Measurements from ENCODE around the gene ARHGEF26.

Gene ARHGEF26

DNA sequence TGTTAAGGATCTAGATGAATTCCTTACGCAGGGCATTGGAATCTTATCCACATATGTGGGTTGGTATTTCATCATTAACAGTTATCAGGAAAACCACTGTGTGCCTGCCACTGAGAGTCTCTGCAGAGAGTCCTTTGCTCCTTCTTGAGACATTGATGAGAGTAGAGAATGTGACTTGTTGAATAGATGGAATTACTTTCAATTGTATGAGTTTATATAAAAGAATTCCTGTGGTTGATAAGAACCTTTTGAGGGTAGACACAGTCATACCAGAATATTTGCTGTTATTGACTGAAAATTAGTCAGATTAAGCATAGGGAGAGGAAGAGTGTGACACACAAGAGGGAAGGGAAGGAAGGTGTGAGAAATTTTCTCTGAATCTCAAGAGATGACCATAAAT, 30.8 kb downstream of the ARHGEF26 start:
- Histone ChIP-seq H3K27me3 (ENCODE audit: insufficient read depth, low read length) (no peaks in the 10 kb centered on the region), H3F3A (ENCODE audit: insufficient read depth, low read length) (no peaks in the 10 kb centered on the region), H2AFZ (ENCODE audit: low read length) (no peak overlapping the region), H3K36me3 (ENCODE audit: insufficient read depth, low read length) (no peaks in the 10 kb centered on the region), H3K4me1 (ENCODE audit: insufficient read depth, low read length, severe bottlenecking) (no peaks in the 10 kb centered on the region), H3K9me2 (ENCODE audit: low read depth, low read length) (no peaks in the 10 kb centered on the region), H3K9me3 (ENCODE audit: low read length) (no peaks in the 10 kb centered on the region), H3K79me2 (ENCODE audit: insufficient read depth, low read length) (no peaks in the 10 kb centered on the region), H4K20me1 (ENCODE audit: insufficient read depth, low read length) (no peaks in the 10 kb centered on the region), H3K9ac (ENCODE audit: low read length) (no peak overlapping the region), H3K4me3 (ENCODE audit: low read depth, low read length, poor library complexity, severe bottlenecking) (no peak overlapping the region), H3K4me2 (ENCODE audit: low read length) (no peak overlapping the region), H3K27ac (ENCODE audit: low read depth, low read length, poor library complexity, severe bottlenecking) (no peak overlapping the region)
- TF ChIP-seq EZH2 (IDR thresholded peaks at IDR 0.05; ENCODE audit: borderline replicate concordance, low read length), result no peak
- TF ChIP-seq, protein P1, sequence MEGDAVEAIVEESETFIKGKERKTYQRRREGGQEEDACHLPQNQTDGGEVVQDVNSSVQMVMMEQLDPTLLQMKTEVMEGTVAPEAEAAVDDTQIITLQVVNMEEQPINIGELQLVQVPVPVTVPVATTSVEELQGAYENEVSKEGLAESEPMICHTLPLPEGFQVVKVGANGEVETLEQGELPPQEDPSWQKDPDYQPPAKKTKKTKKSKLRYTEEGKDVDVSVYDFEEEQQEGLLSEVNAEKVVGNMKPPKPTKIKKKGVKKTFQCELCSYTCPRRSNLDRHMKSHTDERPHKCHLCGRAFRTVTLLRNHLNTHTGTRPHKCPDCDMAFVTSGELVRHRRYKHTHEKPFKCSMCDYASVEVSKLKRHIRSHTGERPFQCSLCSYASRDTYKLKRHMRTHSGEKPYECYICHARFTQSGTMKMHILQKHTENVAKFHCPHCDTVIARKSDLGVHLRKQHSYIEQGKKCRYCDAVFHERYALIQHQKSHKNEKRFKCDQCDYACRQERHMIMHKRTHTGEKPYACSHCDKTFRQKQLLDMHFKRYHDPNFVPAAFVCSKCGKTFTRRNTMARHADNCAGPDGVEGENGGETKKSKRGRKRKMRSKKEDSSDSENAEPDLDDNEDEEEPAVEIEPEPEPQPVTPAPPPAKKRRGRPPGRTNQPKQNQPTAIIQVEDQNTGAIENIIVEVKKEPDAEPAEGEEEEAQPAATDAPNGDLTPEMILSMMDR (IDR thresholded peaks at IDR 0.05; ENCODE audit: low read length), result no peak

DNA sequence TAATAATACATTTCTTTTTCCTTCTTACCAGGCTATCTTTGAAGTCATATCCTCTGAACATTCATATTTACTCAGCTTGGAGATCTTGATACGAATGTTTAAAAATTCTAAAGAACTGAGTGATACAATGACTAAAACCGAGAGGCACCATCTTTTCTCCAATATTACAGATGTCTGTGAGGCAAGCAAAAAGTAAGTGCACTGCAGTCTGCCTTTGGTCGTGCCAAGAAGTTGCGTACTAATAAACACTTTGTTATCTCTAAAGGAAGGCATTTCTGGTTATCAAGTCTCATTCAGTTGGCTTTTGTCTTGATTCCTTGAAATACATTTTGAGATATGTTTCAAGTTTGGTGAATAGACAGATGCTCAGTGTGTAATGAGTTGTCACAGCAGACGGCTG, 31.6 kb downstream of the ARHGEF26 start:
- H3K27ac ChIP-seq (ENCODE audit: low read depth, low read length, poor library complexity, severe bottlenecking), result no peak overlapping the region
- H3K9me2 ChIP-seq (ENCODE audit: low read depth, low read length), result no peaks in the 10 kb centered on the region
- H3K4me1 ChIP-seq (ENCODE audit: insufficient read depth, low read length, severe bottlenecking), result no peaks in the 10 kb centered on the region
- no peaks in the 10 kb centered on the region for H3K79me2 ChIP-seq (ENCODE audit: insufficient read depth, low read length)
- H3K27me3 ChIP-seq (ENCODE audit: insufficient read depth, low read length), result no peaks in the 10 kb centered on the region
- no peak overlapping the region for H3K9ac ChIP-seq (ENCODE audit: low read length)
- H4K20me1 ChIP-seq (ENCODE audit: insufficient read depth, low read length), result no peaks in the 10 kb centered on the region
- H2AFZ ChIP-seq (ENCODE audit: low read length), result no peak overlapping the region
- no peaks in the 10 kb centered on the region for H3K36me3 ChIP-seq (ENCODE audit: insufficient read depth, low read length)
- H3K4me3 ChIP-seq (ENCODE audit: low read depth, low read length, poor library complexity, severe bottlenecking), result no peak overlapping the region
- no peak for TF ChIP-seq EZH2 (IDR thresholded peaks at IDR 0.05; ENCODE audit: borderline replicate concordance, low read length)
- TF ChIP-seq, protein P1 (IDR thresholded peaks at IDR 0.05; ENCODE audit: low read length), result no peak
- no peaks in the 10 kb centered on the region for H3F3A ChIP-seq (ENCODE audit: insufficient read depth, low read length)
- H3K4me2 ChIP-seq (ENCODE audit: low read length), result no peak overlapping the region
- no peaks in the 10 kb centered on the region for H3K9me3 ChIP-seq (ENCODE audit: low read length)

DNA sequence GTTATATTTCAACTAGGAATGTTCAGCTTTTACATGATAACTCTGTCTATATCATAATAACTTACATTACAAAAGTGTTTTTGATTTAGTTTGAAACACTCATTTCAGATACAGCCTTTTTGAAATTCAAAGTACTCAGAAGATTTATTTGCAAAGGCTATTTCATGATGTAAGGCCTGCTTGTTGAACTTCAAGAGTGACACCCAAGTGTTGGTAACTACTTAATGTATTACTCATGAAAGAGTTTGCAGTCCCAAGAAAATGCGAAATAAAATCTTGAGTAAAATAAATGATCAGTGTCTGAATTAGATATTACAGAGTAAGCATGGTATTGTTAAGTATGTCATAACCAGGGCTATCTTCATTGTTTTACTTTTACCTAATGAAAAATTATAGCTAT, 35.3 kb downstream of the ARHGEF26 start:
- H4K20me1 ChIP-seq (ENCODE audit: insufficient read depth, low read length), result no peaks in the 10 kb centered on the region
- no peaks in the 10 kb centered on the region for H3K79me2 ChIP-seq (ENCODE audit: insufficient read depth, low read length)
- no peak for TF ChIP-seq EZH2 (IDR thresholded peaks at IDR 0.05; ENCODE audit: borderline replicate concordance, low read length)
- TF ChIP-seq, protein P1 (IDR thresholded peaks at IDR 0.05; ENCODE audit: low read length), result no peak
- no peak overlapping the region for H3K27ac ChIP-seq (ENCODE audit: low read depth, low read length, poor library complexity, severe bottlenecking)
- H3K36me3 ChIP-seq (ENCODE audit: insufficient read depth, low read length), result no peaks in the 10 kb centered on the region
- no peaks in the 10 kb centered on the region for H3K9me2 ChIP-seq (ENCODE audit: low read depth, low read length)
- no peak overlapping the region for H3K4me2 ChIP-seq (ENCODE audit: low read length)
- H2AFZ ChIP-seq (ENCODE audit: low read length), result no peak overlapping the region
- H3K9ac ChIP-seq (ENCODE audit: low read length), result no peak overlapping the region
- H3F3A ChIP-seq (ENCODE audit: insufficient read depth, low read length), result no peaks in the 10 kb centered on the region
- H3K4me3 ChIP-seq (ENCODE audit: low read depth, low read length, poor library complexity, severe bottlenecking), result no peak overlapping the region
- no peaks in the 10 kb centered on the region for H3K9me3 ChIP-seq (ENCODE audit: low read length)
- no peaks in the 10 kb centered on the region for H3K4me1 ChIP-seq (ENCODE audit: insufficient read depth, low read length, severe bottlenecking)
- H3K27me3 ChIP-seq (ENCODE audit: insufficient read depth, low read length), result no peaks in the 10 kb centered on the region

Data from OCI-LY1 (cell line).